ENCODE measurements around the gene AAMDC.

GRCh38 chr11:77820565-77821348 is at the start of gene AAMDC, which contains the start of gene RSF1:
- TF ChIP-seq POLR2A (IDR thresholded peaks at IDR 0.05) = no peak
- TF ChIP-seq, protein P1, sequence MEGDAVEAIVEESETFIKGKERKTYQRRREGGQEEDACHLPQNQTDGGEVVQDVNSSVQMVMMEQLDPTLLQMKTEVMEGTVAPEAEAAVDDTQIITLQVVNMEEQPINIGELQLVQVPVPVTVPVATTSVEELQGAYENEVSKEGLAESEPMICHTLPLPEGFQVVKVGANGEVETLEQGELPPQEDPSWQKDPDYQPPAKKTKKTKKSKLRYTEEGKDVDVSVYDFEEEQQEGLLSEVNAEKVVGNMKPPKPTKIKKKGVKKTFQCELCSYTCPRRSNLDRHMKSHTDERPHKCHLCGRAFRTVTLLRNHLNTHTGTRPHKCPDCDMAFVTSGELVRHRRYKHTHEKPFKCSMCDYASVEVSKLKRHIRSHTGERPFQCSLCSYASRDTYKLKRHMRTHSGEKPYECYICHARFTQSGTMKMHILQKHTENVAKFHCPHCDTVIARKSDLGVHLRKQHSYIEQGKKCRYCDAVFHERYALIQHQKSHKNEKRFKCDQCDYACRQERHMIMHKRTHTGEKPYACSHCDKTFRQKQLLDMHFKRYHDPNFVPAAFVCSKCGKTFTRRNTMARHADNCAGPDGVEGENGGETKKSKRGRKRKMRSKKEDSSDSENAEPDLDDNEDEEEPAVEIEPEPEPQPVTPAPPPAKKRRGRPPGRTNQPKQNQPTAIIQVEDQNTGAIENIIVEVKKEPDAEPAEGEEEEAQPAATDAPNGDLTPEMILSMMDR (IDR thresholded peaks at IDR 0.05) = peak; percentile 46 to 88

Measured in suprapubic skin (tissue), 3 donors.